A549 (cell line): ENCODE data around the gene RTN4. TPM values are rescaled to one million over a fixed set of nuclear protein-coding genes. Genes with fewer than 3 reads are reported as not detected.

Source experiments
- ATAC-seq, 2 experiments: fragments of 200-7000 bp in 1 of 2; fragments of >200 bp in 1 of 2; cut with Nextera tagmentation in 1 of 2; cut with Tn5 transposase in 1 of 2; 3 replicates each; pipeline versions ENCODE4 v1.8.0 to v1.9.1; 2018 to 2020; ENCODE audit warnings: mild to moderate bottlenecking in 1 of 2, moderate library complexity in 1 of 2
- CTCF ChIA-PET: fragments of 300-600 bp; sonication (Branson Sonifier 250); formaldehyde crosslinking; extraction: SDS; loops from one replicate; lab custom pipeline; 2021; ENCODE audit warnings: antibody characterized with exemption, inconsistent platforms; lab: Yijun Ruan, JAX
- POLR2A ChIA-PET: fragments of 350-600 bp; formaldehyde crosslinking; extraction: SDS; loops from one replicate; lab custom pipeline; 2021; ENCODE audit warnings: antibody characterized with exemption, inconsistent platforms; lab: Yijun Ruan, JAX
- DNase-seq, 2 experiments: peaks; one replicate each; pipeline versions ENCODE4 v3.0.0 to v3.0.0-alpha.2; 2011 to 2016; ENCODE audit warnings: low read depth in 1 of 2, low spot score in 1 of 2
- FAIRE-seq: peaks from 2 replicates; lab custom pipeline; 2011; peaks lifted over from hg19 to GRCh38; lab: Jason Lieb, UNC
- H3K27ac ChIP-seq, 2 experiments: fragments of >200 bp; sonication (Bioruptor Twin); formaldehyde crosslinking; 3 replicates each; pipeline ENCODE4 v1.5.1; 2016 to 2017
- H3K4me1 ChIP-seq: fragments of >200 bp; sonication (Bioruptor Twin); formaldehyde crosslinking; 3 replicates; pipeline ENCODE4 v1.6.1; 2016
- H3K4me2 ChIP-seq: fragments of >200 bp; sonication (Bioruptor Twin); formaldehyde crosslinking; 3 replicates; pipeline ENCODE4 v1.6.1; 2016
- H3K4me3 ChIP-seq: fragments of >200 bp; sonication (Bioruptor Twin); formaldehyde crosslinking; 3 replicates; pipeline ENCODE4 v1.5.1; 2016
- H3K9me3 ChIP-seq: fragments of >200 bp; sonication (Bioruptor Twin); formaldehyde crosslinking; 3 replicates; pipeline ENCODE4 v1.6.1; 2016
- CBX2 ChIP-seq: fragments of 200-600 bp; sonication (generic); IDR thresholded peaks from 2 replicates; pipeline ENCODE4 v1.6.1; 2016; ENCODE audit warnings: low read depth, mild to moderate bottlenecking, borderline replicate concordance
- CEBPB ChIP-seq, 2 experiments: fragments of >200 bp in 1 of 2; sonication (Bioruptor Twin) in 1 of 2; formaldehyde crosslinking in 1 of 2; IDR thresholded peaks; 2 replicates each; pipeline ENCODE4 v1.6.1; 2012 to 2016
- CHD4 ChIP-seq: fragments of 200-600 bp; sonication (generic); IDR thresholded peaks from 2 replicates; pipeline ENCODE4 v1.6.1; 2016; ENCODE audit warnings: antibody characterized with exemption, mild to moderate bottlenecking, borderline replicate concordance
- E2F6 ChIP-seq: IDR thresholded peaks from 2 replicates; pipeline ENCODE4 v1.6.1; 2012; ENCODE audit warnings: low read depth, borderline replicate concordance
- EHMT2 ChIP-seq: fragments of 200-600 bp; sonication (generic); IDR thresholded peaks from 2 replicates; pipeline ENCODE4 v1.6.1; 2016; ENCODE audit warnings: antibody characterized with exemption, low read depth, mild to moderate bottlenecking, moderate library complexity
- ELK1 ChIP-seq: fragments of 150-350 bp; IDR thresholded peaks from 2 replicates; pipeline ENCODE4 v1.6.1; 2014; ENCODE audit warnings: low read depth, mild to moderate bottlenecking, low read length
- EP300 ChIP-seq, 2 experiments: fragments of >200 bp; sonication (Bioruptor Twin); formaldehyde crosslinking; IDR thresholded peaks; 2 replicates in 1 of 2; 3 replicates in 1 of 2; pipeline ENCODE4 v1.6.1; 2016 to 2017
- FOSB ChIP-seq: fragments of 250-450 bp; sonication (Bioruptor Pico); IDR thresholded peaks from 2 replicates; pipeline ENCODE4 v1.5.0; 2020; ENCODE audit warnings: mild to moderate bottlenecking, moderate library complexity
- HOXA7 ChIP-seq: fragments of 250-450 bp; sonication (Bioruptor Pico); IDR thresholded peaks from 2 replicates; pipeline ENCODE4 v1.5.0; 2020; ENCODE audit warnings: mild to moderate bottlenecking, moderate library complexity
- HOXB13 ChIP-seq: fragments of 250-450 bp; sonication (Bioruptor Pico); IDR thresholded peaks from 2 replicates; pipeline ENCODE4 v1.5.0; 2020; ENCODE audit warnings: low read depth, mild to moderate bottlenecking, moderate library complexity
- HOXB5 ChIP-seq: fragments of 250-450 bp; sonication (Bioruptor Pico); IDR thresholded peaks from 2 replicates; pipeline ENCODE4 v1.5.0; 2020; ENCODE audit warnings: mild to moderate bottlenecking, moderate library complexity
- JUNB ChIP-seq: fragments of >200 bp; sonication (Bioruptor Twin); formaldehyde crosslinking; IDR thresholded peaks from 2 replicates; pipeline ENCODE4 v1.6.1; 2016
- KDM1A ChIP-seq: fragments of 200-600 bp; sonication (generic); IDR thresholded peaks from 2 replicates; pipeline ENCODE4 v1.6.1; 2016; ENCODE audit warnings: low read depth, mild to moderate bottlenecking
- KDM5A ChIP-seq: fragments of 200-600 bp; sonication (generic); IDR thresholded peaks from 2 replicates; pipeline ENCODE4 v1.6.1; 2016; ENCODE audit warnings: antibody characterized with exemption, mild to moderate bottlenecking
- MAFK ChIP-seq: fragments of 450-650 bp; IDR thresholded peaks from 2 replicates; pipeline ENCODE4 v1.6.1; 2014; ENCODE audit not compliant: partially characterized antibody
- POLR2A ChIP-seq: IDR thresholded peaks from 2 replicates; pipeline ENCODE4 v1.6.1; 2012; ENCODE audit warnings: mild to moderate bottlenecking, low read length
- POLR2AphosphoS2 ChIP-seq: conservative IDR thresholded peaks from 2 replicates; pipeline ENCODE4 v1.6.1; 2012; ENCODE audit warnings: low read length, improper control_type of control experiment, inconsistent platforms
- RAD21 ChIP-seq, 2 experiments: fragments of >200 bp in 1 of 2; sonication (Bioruptor Twin) in 1 of 2; formaldehyde crosslinking in 1 of 2; IDR thresholded peaks in 1 of 2; conservative IDR thresholded peaks in 1 of 2; 2 replicates in 1 of 2; 3 replicates in 1 of 2; pipeline ENCODE4 v1.6.1; 2012 to 2018; ENCODE audit warnings: inconsistent platforms in 1 of 2
- RCOR1 ChIP-seq: fragments of 150-350 bp; IDR thresholded peaks from 2 replicates; pipeline ENCODE4 v1.6.1; 2014; ENCODE audit warnings: antibody characterized with exemption, low read length, low read depth
- RNF2 ChIP-seq: fragments of 200-600 bp; sonication (generic); IDR thresholded peaks from 2 replicates; pipeline ENCODE4 v1.6.1; 2016; ENCODE audit warnings: low read depth, mild to moderate bottlenecking, antibody characterized with exemption, moderate library complexity, borderline replicate concordance
- SREBF2 ChIP-seq: fragments of 450-650 bp; IDR thresholded peaks from 2 replicates; pipeline ENCODE4 v1.6.1; 2014; ENCODE audit warnings: mild to moderate bottlenecking, moderate library complexity
- TP53 ChIP-seq: fragments of 250-450 bp; sonication (Bioruptor Pico); IDR thresholded peaks from 2 replicates; pipeline ENCODE4 v1.5.0; 2021; ENCODE audit warnings: mild to moderate bottlenecking, moderate library complexity
- ZC3H11A ChIP-seq: fragments of 450-650 bp; IDR thresholded peaks from 2 replicates; pipeline ENCODE4 v1.6.1; 2014; ENCODE audit warnings: antibody characterized with exemption, mild to moderate bottlenecking
- WGBS: methylation state at CpG from one replicate; pipeline ENCODE4 v1.1.6; 2017; ENCODE audit errors: missing lambda C conversion rate; 5-methylcytosine and 5-hydroxymethylcytosine counted together
- polyA plus RNA-seq, 4 experiments: library from polyadenylated mRNA; depleted of rRNA in 3 of 4; stranded (reverse); fragments of >200 nt; fragmentation: RNase III in 1 of 4; extraction: RNeasy Plus Mini Kit Qiagen cat#74134 plus additional on column Dnase treatment in 1 of 4; gene quantifications; 2 replicates in 3 of 4; 3 replicates in 1 of 4; pipeline ENCODE4 v1.2.3, GENCODE V29; 2011 to 2017
- TF ChIP-seq, protein P1 (sequence below): fragments of 200-600 bp; sonication (generic); IDR thresholded peaks from 2 replicates; pipeline ENCODE4 v1.6.1; 2016; ENCODE audit warnings: antibody characterized with exemption, mild to moderate bottlenecking, moderate library complexity
- TF ChIP-seq, protein P2 (sequence below): fragments of 250-450 bp; sonication (Bioruptor Pico); IDR thresholded peaks from 2 replicates; pipeline ENCODE4 v1.5.0; 2021; ENCODE audit warnings: mild to moderate bottlenecking, moderate library complexity, borderline replicate concordance

RTN4 gene
- polyA plus RNA-seq, 2 of the 4 experiments (the other 2 are of a cell fraction): 302 to 403 TPM

DNA sequence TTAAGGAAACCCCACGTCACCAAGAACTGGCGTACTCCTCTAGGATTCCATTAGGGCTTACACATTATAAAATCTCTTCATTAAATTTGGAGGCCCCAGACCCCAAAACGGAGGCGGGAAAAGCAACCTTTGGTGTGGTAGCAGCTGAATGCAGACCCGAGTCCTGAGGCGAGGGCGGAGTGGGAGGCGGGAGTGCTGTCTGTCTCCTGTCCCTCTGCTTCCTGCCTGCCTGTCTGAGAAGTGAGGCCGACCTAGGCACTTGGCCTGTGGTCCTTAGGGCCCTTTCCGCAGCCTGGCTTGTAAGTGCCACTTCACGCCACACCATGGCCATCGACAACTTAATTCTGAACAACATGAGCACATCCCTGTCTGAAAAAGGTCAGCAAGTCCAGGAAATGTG is 102.1 kb downstream of the RTN4 start:
- Histone ChIP-seq H3K9me3 (no peaks in the 10 kb centered on the region), H3K4me1 (peaks cover 8% of the 10 kb centered on the region), H3K27ac (no peak overlapping the region), H3K4me3 (no peak overlapping the region), H3K4me2 (no peak overlapping the region)
- CTCF ChIA-PET: interaction anchor here (1.1 kb wide), 1 partner anchor 221 kb away, joined by 5 read pairs; no protein-coding TSS in a partner anchor
- TF ChIP-seq HOXB5 (CRISPR knock-in tag): no peak
- TF ChIP-seq SREBF2: no peak
- no peak for TF ChIP-seq KDM1A
- TF ChIP-seq CBX2: no peak
- TF ChIP-seq E2F6: no peak
- TF ChIP-seq CEBPB (IDR thresholded peaks at IDR 0.05): no peak
- TF ChIP-seq EP300 (IDR thresholded peaks at IDR 0.05): no peak
- TF ChIP-seq, protein P1, sequence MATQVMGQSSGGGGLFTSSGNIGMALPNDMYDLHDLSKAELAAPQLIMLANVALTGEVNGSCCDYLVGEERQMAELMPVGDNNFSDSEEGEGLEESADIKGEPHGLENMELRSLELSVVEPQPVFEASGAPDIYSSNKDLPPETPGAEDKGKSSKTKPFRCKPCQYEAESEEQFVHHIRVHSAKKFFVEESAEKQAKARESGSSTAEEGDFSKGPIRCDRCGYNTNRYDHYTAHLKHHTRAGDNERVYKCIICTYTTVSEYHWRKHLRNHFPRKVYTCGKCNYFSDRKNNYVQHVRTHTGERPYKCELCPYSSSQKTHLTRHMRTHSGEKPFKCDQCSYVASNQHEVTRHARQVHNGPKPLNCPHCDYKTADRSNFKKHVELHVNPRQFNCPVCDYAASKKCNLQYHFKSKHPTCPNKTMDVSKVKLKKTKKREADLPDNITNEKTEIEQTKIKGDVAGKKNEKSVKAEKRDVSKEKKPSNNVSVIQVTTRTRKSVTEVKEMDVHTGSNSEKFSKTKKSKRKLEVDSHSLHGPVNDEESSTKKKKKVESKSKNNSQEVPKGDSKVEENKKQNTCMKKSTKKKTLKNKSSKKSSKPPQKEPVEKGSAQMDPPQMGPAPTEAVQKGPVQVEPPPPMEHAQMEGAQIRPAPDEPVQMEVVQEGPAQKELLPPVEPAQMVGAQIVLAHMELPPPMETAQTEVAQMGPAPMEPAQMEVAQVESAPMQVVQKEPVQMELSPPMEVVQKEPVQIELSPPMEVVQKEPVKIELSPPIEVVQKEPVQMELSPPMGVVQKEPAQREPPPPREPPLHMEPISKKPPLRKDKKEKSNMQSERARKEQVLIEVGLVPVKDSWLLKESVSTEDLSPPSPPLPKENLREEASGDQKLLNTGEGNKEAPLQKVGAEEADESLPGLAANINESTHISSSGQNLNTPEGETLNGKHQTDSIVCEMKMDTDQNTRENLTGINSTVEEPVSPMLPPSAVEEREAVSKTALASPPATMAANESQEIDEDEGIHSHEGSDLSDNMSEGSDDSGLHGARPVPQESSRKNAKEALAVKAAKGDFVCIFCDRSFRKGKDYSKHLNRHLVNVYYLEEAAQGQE: no peak
- TF ChIP-seq JUNB: no peak
- no peak for TF ChIP-seq POLR2A
- TF ChIP-seq, protein P2, sequence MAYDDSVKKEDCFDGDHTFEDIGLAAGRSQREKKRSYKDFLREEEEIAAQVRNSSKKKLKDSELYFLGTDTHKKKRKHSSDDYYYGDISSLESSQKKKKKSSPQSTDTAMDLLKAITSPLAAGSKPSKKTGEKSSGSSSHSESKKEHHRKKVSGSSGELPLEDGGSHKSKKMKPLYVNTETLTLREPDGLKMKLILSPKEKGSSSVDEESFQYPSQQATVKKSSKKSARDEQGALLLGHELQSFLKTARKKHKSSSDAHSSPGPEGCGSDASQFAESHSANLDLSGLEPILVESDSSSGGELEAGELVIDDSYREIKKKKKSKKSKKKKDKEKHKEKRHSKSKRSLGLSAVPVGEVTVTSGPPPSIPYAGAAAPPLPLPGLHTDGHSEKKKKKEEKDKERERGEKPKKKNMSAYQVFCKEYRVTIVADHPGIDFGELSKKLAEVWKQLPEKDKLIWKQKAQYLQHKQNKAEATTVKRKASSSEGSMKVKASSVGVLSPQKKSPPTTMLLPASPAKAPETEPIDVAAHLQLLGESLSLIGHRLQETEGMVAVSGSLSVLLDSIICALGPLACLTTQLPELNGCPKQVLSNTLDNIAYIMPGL (CRISPR knock-in tag): no peak
- TF ChIP-seq RNF2: no peak
- no peak for TF ChIP-seq ZC3H11A
- no peak for TF ChIP-seq KDM5A
- no peak for TF ChIP-seq RAD21 (conservative IDR thresholded peaks at IDR 0.05 in 1 of 2, IDR thresholded peaks at IDR 0.05 in 1 of 2)
- TF ChIP-seq RCOR1: no peak
- TF ChIP-seq HOXB13: no peak
- TF ChIP-seq FOSB (CRISPR knock-in tag): no peak
- TF ChIP-seq MAFK: no peak
- no peak for TF ChIP-seq CHD4
- POLR2A ChIA-PET: no interaction called here
- 81% methylated on average over 12 of the region's 12 CpGs for WGBS
- ATAC-seq (no peak), FAIRE-seq (no peak), DNase-seq (no peak)

DNA sequence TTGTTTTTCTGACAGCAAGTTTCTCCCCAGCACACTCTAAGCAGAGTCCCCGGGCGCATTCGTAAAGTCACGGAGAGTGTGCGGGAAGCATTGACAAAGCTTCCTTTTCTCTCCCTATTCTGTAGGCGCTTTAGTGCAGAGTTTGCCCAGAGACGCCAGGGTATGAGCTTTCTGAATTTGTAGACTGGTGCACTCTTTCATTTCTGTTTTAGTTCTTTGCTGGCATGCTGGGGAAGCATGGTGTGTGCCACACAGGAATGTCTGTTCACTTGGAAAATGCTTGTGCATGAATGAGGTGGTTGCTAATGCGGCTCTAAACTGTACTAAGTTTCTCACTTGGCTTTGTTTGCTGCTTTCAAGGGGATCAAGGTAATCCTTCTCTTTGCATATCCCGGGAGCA is 102.6 kb downstream of the RTN4 start:
- no peak overlapping the region for H3K27ac ChIP-seq

More for the DNA sequence above, 102.6 kb downstream of the RTN4 start:
- TF ChIP-seq ELK1 (no peak), RAD21 (conservative IDR thresholded peaks at IDR 0.05 in 1 of 2, IDR thresholded peaks at IDR 0.05 in 1 of 2) (no peak), EHMT2 (no peak), CBX2 (no peak), TP53 (CRISPR knock-in tag) (no peak), POLR2AphosphoS2 (no peak), HOXA7 (CRISPR knock-in tag) (no peak)
- TF ChIP-seq, protein P2 (CRISPR knock-in tag): no peak
- no peaks in the 10 kb centered on the region for H3K9me3 ChIP-seq
- peaks cover 4% of the 10 kb centered on the region for H3K4me1 ChIP-seq
- H3K4me2 ChIP-seq: no peak overlapping the region
- POLR2A ChIA-PET: no interaction called here
- H3K4me3 ChIP-seq: no peak overlapping the region
- no peak for ATAC-seq
- DNase-seq: no peak
- whole genome bisulfite sequencing: 92% methylated on average over 9 of the region's 9 CpGs
- CTCF ChIA-PET: interaction anchor here (1.1 kb wide), 1 partner anchor 221 kb away, joined by 5 read pairs; no protein-coding TSS in a partner anchor
- FAIRE-seq: no peak
